GM18502 (cell line): ENCODE data around the gene CHD1.

Experiments used
- ATAC-seq: cut with Tn5 transposase; IDR thresholded peaks from one replicate; pipeline ENCODE4 v1.9.1; 2021; ENCODE audit warnings: mild to moderate bottlenecking; ENCODE audit not compliant: unreplicated experiment, poor library complexity

Gene CHD1

GRCh38 chr5:98936948-98937715 is 8.3 kb upstream of the CHD1 start:
- ATAC-seq = no peak

GRCh38 chr5:98935206-98935605 is 6.4 kb upstream of the CHD1 start:
- ATAC-seq = no peak

- ATAC-seq = no peak
Observed at GRCh38 chr5:98934546-98934945, 5.7 kb upstream of the CHD1 start.

- peak; percentile 32 for ATAC-seq
Observed at GRCh38 chr5:98933445-98934072, 4.8 kb upstream of the CHD1 start.

- no peak for ATAC-seq
Observed at GRCh38 chr5:98930972-98931762, 2.4 kb upstream of the CHD1 start.

- no peak for ATAC-seq
Observed at GRCh38 chr5:98929710-98930298, 997 bp upstream of the CHD1 start.

GRCh38 chr5:98927989-98928872 is 576 bp downstream of the CHD1 start:
- peak; percentile 33 for ATAC-seq

GRCh38 chr5:98927242-98927988 is 1.4 kb downstream of the CHD1 start:
- peak; percentile 20 for ATAC-seq

- no peak for ATAC-seq
Observed at GRCh38 chr5:98923966-98924365, 4.8 kb downstream of the CHD1 start.

GRCh38 chr5:98921947-98922505 is 6.8 kb downstream of the CHD1 start:
- ATAC-seq = no peak

GRCh38 chr5:98917433-98917832 is 11.4 kb downstream of the CHD1 start:
- no peak for ATAC-seq

GRCh38 chr5:98916540-98916939 is 12.3 kb downstream of the CHD1 start:
- no peak for ATAC-seq

- no peak for ATAC-seq
Observed at GRCh38 chr5:98913911-98914310, 14.9 kb downstream of the CHD1 start.

GRCh38 chr5:98911280-98912040 is 17.3 kb downstream of the CHD1 start:
- no peak for ATAC-seq

- no peak for ATAC-seq
Observed at GRCh38 chr5:98909363-98909762, 19.4 kb downstream of the CHD1 start.

- ATAC-seq = no peak
Observed at GRCh38 chr5:98907951-98908350, 20.9 kb downstream of the CHD1 start.

GRCh38 chr5:98906756-98907355 is 22.0 kb downstream of the CHD1 start:
- no peak for ATAC-seq
